ENCODE measurements around the gene CETN2. TPM values are rescaled to one million over a fixed set of nuclear protein-coding genes. Genes with fewer than 3 reads are reported as not detected.
"Not testable (repeated sequence)": the region's sequence is repeated elsewhere in the genome, so short reads cannot be mapped to it uniquely, and the experiment has no call there.

The CETN2 gene
- total RNA-seq, 1 experiment from 2014 or later: 63.3 TPM

GRCh38 chrX:152798945-152799344 lies 31.6 kb downstream of the CETN2 start:
- Histone ChIP-seq H3K4me1 (ENCODE audit: control insufficient read depth, insufficient read depth, low read length) (no peaks in the 10 kb centered on the region), H3K4me3 (ENCODE audit: low read depth in 2 of 2, low read length in 2 of 2) (no peak overlapping the region), H3K36me3 (ENCODE audit: control insufficient read depth, insufficient read depth, low read length) (no peaks in the 10 kb centered on the region), H3K27me3 (ENCODE audit: control insufficient read depth, insufficient read depth, low read length) (no peaks in the 10 kb centered on the region), H3K27ac (ENCODE audit: low read length) (no peak overlapping the region), H3K9me3 (ENCODE audit: control insufficient read depth, insufficient read depth, low read depth, low read length) (no peaks in the 10 kb centered on the region)
- DNase-seq (ENCODE audit: low read depth, low spot score): no peak
- TF ChIP-seq, protein P1, sequence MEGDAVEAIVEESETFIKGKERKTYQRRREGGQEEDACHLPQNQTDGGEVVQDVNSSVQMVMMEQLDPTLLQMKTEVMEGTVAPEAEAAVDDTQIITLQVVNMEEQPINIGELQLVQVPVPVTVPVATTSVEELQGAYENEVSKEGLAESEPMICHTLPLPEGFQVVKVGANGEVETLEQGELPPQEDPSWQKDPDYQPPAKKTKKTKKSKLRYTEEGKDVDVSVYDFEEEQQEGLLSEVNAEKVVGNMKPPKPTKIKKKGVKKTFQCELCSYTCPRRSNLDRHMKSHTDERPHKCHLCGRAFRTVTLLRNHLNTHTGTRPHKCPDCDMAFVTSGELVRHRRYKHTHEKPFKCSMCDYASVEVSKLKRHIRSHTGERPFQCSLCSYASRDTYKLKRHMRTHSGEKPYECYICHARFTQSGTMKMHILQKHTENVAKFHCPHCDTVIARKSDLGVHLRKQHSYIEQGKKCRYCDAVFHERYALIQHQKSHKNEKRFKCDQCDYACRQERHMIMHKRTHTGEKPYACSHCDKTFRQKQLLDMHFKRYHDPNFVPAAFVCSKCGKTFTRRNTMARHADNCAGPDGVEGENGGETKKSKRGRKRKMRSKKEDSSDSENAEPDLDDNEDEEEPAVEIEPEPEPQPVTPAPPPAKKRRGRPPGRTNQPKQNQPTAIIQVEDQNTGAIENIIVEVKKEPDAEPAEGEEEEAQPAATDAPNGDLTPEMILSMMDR (IDR thresholded peaks at IDR 0.05): no peak
- TF ChIP-seq POLR2AphosphoS5 (IDR thresholded peaks at IDR 0.05; ENCODE audit: low read depth, low read length) (no peak), TCF7L2 (IDR thresholded peaks at IDR 0.05; ENCODE audit: low read depth, low read length) (no peak), REST (IDR thresholded peaks at IDR 0.05; ENCODE audit: insufficient read depth in 1 of 2, low read depth in 2 of 2, low read length in 1 of 2) (no peak), SIN3A (IDR thresholded peaks at IDR 0.05; ENCODE audit: borderline replicate concordance, insufficient read depth, low read depth, low read length) (no peak)
- ATAC-seq: no peak
- no TSS peak for BruUV-seq (replicated peaks)
- intact Hi-C loops (cut with micrococcal nuclease; ENCODE audit: unreplicated experiment) (no loop called here), in situ Hi-C loops (cut with HindIII; ENCODE audit: low pct_unique_long_range_greater_than_20kb, low sequenced_read_pairs) (no loop called here)
- ChIA-PET CTCF (no interaction called here), POLR2A (interaction anchor here (0.5 kb wide), 1 partner anchor 1903 kb away, joined by 6 read pairs; no protein-coding TSS in a partner anchor)

DNA sequence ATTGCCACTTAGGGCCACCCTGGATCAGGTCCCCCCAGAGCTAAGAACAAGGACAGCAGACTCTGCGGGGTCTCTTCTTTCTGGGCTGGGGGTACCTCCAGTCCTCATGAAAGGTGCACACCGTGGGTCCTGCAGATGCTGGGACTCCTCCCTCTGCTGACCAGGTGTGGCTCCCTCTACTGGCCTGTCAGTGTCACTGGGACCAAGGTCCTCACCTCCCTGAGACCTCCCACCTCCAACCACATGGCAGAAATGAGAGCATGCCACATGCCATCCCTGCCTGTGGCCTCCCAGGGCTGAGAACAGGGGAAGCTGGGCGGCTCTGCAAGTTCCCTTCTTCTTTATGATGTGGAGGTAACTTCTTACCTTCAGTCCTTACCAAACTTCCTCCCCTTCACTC lies 43.5 kb downstream of the CETN2 start:
- in situ Hi-C loops (cut with HindIII; ENCODE audit: low pct_unique_long_range_greater_than_20kb, low sequenced_read_pairs); CTCF ChIA-PET; BruUV-seq (replicated peaks); intact Hi-C loops (cut with micrococcal nuclease; ENCODE audit: unreplicated experiment); H3K4me3 ChIP-seq (ENCODE audit: low read depth in 2 of 2, low read length in 2 of 2); DNase-seq (ENCODE audit: low read depth, low spot score); H3K36me3 ChIP-seq (ENCODE audit: control insufficient read depth, insufficient read depth, low read length); POLR2A ChIA-PET; H3K27me3 ChIP-seq (ENCODE audit: control insufficient read depth, insufficient read depth, low read length); H3K4me1 ChIP-seq (ENCODE audit: control insufficient read depth, insufficient read depth, low read length); H3K27ac ChIP-seq (ENCODE audit: low read length); H3K9me3 ChIP-seq (ENCODE audit: control insufficient read depth, insufficient read depth, low read depth, low read length): not testable (repeated sequence)
- ATAC-seq: peak; percentile 72

Other genes with a start within 250 kb of the CETN2 start
- gene GABRQ, start 192.9 kb downstream of the CETN2 start, total RNA-seq (2021; ENCODE audit: unreplicated experiment): 0.03 TPM
- gene MAGEA3, start 132.0 kb downstream of the CETN2 start, total RNA-seq (2021; ENCODE audit: unreplicated experiment): 0.21 TPM
- not detected for gene CSAG2, start 121.5 kb downstream of the CETN2 start, total RNA-seq (2021; ENCODE audit: unreplicated experiment)
- not detected for gene MAGEA2B, start 116.1 kb downstream of the CETN2 start, total RNA-seq (2021; ENCODE audit: unreplicated experiment)
- gene CSAG1, start 97.0 kb downstream of the CETN2 start, total RNA-seq (2021; ENCODE audit: unreplicated experiment): not detected
- not detected for gene MAGEA12, start 97.0 kb downstream of the CETN2 start, total RNA-seq (2021; ENCODE audit: unreplicated experiment)
- gene MAGEA2, start 76.9 kb downstream of the CETN2 start, total RNA-seq (2021; ENCODE audit: unreplicated experiment): 0.28 TPM
- gene CSAG3, start 71.5 kb downstream of the CETN2 start, total RNA-seq (2021; ENCODE audit: unreplicated experiment): 0.26 TPM
- 0.57 TPM for gene MAGEA6, start 61.1 kb downstream of the CETN2 start, total RNA-seq (2021; ENCODE audit: unreplicated experiment)
- 75.0 TPM for gene NSDHL, start 306 bp upstream of the CETN2 start, total RNA-seq (2021; ENCODE audit: unreplicated experiment)
- 5.4 TPM for gene ZNF185, start 67.3 kb upstream of the CETN2 start, total RNA-seq (2021; ENCODE audit: unreplicated experiment)
- not detected for gene PNMA5, start 163.4 kb upstream of the CETN2 start, total RNA-seq (2021; ENCODE audit: unreplicated experiment)
- gene PNMA3, start 225.7 kb upstream of the CETN2 start, total RNA-seq (2021; ENCODE audit: unreplicated experiment): 0.41 TPM
- gene PNMA6A, start 241.7 kb upstream of the CETN2 start, total RNA-seq (2021; ENCODE audit: unreplicated experiment): 7.4 TPM

All from Panc1 (cell line).